Smooth muscle cell (in vitro differentiated cells): ENCODE measurements around the gene FARP1. TPM values are rescaled to one million over a fixed set of nuclear protein-coding genes. Genes with fewer than 3 reads are reported as not detected.

Source experiments
- DNase-seq: peaks from one replicate; lab custom pipeline; 2025; ENCODE audit not compliant: unreplicated experiment; lab: John Stamatoyannopoulos, UW
- H2AFZ ChIP-seq: fragments of 200-600 bp; sonication (generic); 2 replicates; pipeline ENCODE4 v1.6.0; 2016; ENCODE audit warnings: antibody characterized with exemption, low read depth, mild to moderate bottlenecking
- H3F3A ChIP-seq: fragments of 200-600 bp; sonication (generic); 2 replicates; pipeline ENCODE4 v1.6.0; 2017; ENCODE audit warnings: antibody characterized with exemption, low read depth
- H3K27ac ChIP-seq: fragments of 200-600 bp; sonication (generic); 2 replicates; pipeline ENCODE4 v1.5.1; 2016; ENCODE audit warnings: low read depth, mild to moderate bottlenecking
- H3K27me3 ChIP-seq: fragments of 200-600 bp; sonication (generic); 2 replicates; pipeline ENCODE4 v1.6.1; 2016; ENCODE audit warnings: low read depth, mild to moderate bottlenecking
- H3K36me3 ChIP-seq: fragments of 200-600 bp; sonication (generic); 2 replicates; pipeline ENCODE4 v1.5.1; 2016; ENCODE audit warnings: low read depth
- H3K4me1 ChIP-seq: fragments of 200-600 bp; sonication (generic); 2 replicates; pipeline ENCODE4 v1.5.1; 2016; ENCODE audit warnings: low read depth
- H3K4me2 ChIP-seq: fragments of 200-600 bp; sonication (generic); 2 replicates; pipeline ENCODE4 v1.6.0; 2016; ENCODE audit warnings: mild to moderate bottlenecking
- H3K4me3 ChIP-seq: fragments of 200-600 bp; sonication (generic); 2 replicates; pipeline ENCODE4 v1.5.1; 2016; ENCODE audit warnings: mild to moderate bottlenecking
- H3K79me2 ChIP-seq: fragments of 200-600 bp; sonication (generic); 2 replicates; pipeline ENCODE4 v1.6.0; 2016; ENCODE audit warnings: low read depth, mild to moderate bottlenecking
- H3K9ac ChIP-seq: fragments of 200-600 bp; sonication (generic); 2 replicates; pipeline ENCODE4 v1.6.0; 2016; ENCODE audit warnings: low read depth
- H3K9me3 ChIP-seq: fragments of 200-600 bp; sonication (generic); replicated peaks from 2 replicates; pipeline ENCODE4 v1.5.1; 2016; ENCODE audit warnings: low read depth
- H4K20me1 ChIP-seq: fragments of 200-600 bp; sonication (generic); 2 replicates; pipeline ENCODE4 v1.6.0; 2016; ENCODE audit warnings: low read depth
- CTCF ChIP-seq: fragments of 200-600 bp; sonication (generic); IDR thresholded peaks from 2 replicates; pipeline ENCODE4 v1.5.1; 2017; ENCODE audit warnings: borderline replicate concordance, mild to moderate bottlenecking, antibody characterized with exemption; ENCODE audit not compliant: insufficient read depth, poor library complexity, severe bottlenecking
- WGBS: methylation state at CpG from one replicate; pipeline ENCODE4 v1.1.7; 2016; ENCODE audit warnings: low lambda C conversion rate; 5-methylcytosine and 5-hydroxymethylcytosine counted together
- polyA plus RNA-seq: library from polyadenylated mRNA; unstranded; fragments of >200 nt; fragmentation: Nextera tagmentation; extraction: Ambion mirVana; gene quantifications from 2 replicates; pipeline ENCODE4 v1.2.1, GENCODE V29; 2016
- total RNA-seq: library from RNA; depleted of rRNA; stranded (reverse); fragments of >200 nt; gene quantifications from 2 replicates; pipeline ENCODE4 v1.2.3, GENCODE V29; 2014

FARP1 gene
- total and polyA plus RNA-seq, 2 experiments from 2014 or later, result 59.4 to 104 TPM

GRCh38 chr13:98222081-98222554, 79.2 kb downstream of the FARP1 start:
- 75% methylated on average over 5 of the region's 5 CpGs for WGBS
- Histone ChIP-seq H3K79me2 (peaks cover 70% of the 10 kb centered on the region), H3K9me3 (no peaks in the 10 kb centered on the region), H3K4me1 (peaks cover 13% of the 10 kb centered on the region), H3K4me3 (no peak overlapping the region), H3K27me3 (no peaks in the 10 kb centered on the region), H3K9ac (peak overlapping the region; percentile 6), H4K20me1 (peaks cover 21% of the 10 kb centered on the region), H3F3A (peaks cover 6% of the 10 kb centered on the region), H3K4me2 (peak overlapping the region; percentile 45), H3K27ac (peak overlapping the region; percentile 62), H2AFZ (no peak overlapping the region), H3K36me3 (no peaks in the 10 kb centered on the region)
- TF ChIP-seq CTCF, result no peak
- DNase-seq, result no peak

- H2AFZ ChIP-seq, result no peak overlapping the region
- DNase-seq, result no peak
- no peak for TF ChIP-seq CTCF
- no peaks in the 10 kb centered on the region for H3K9me3 ChIP-seq
- H3K36me3 ChIP-seq, result no peaks in the 10 kb centered on the region
- peaks cover 13% of the 10 kb centered on the region for H3K4me1 ChIP-seq
- H4K20me1 ChIP-seq, result peaks cover 21% of the 10 kb centered on the region
- no peak overlapping the region for H3K4me2 ChIP-seq
- H3K4me3 ChIP-seq, result no peak overlapping the region
- 95% methylated on average over 7 of the region's 7 CpGs for WGBS
- H3K9ac ChIP-seq, result no peak overlapping the region
- H3K27ac ChIP-seq, result no peak overlapping the region
- H3F3A ChIP-seq, result peaks cover 6% of the 10 kb centered on the region
- H3K27me3 ChIP-seq, result no peaks in the 10 kb centered on the region
- peaks cover 71% of the 10 kb centered on the region for H3K79me2 ChIP-seq
These were observed 79.9 kb downstream of the FARP1 start for GRCh38 chr13:98222816-98223215.

GRCh38 chr13:98223741-98224140, 80.8 kb downstream of the FARP1 start:
- TF ChIP-seq CTCF, result no peak
- no peak for DNase-seq
- Histone ChIP-seq H3K27ac (no peak overlapping the region), H2AFZ (no peak overlapping the region), H3K4me3 (no peak overlapping the region), H3F3A (peaks cover 8% of the 10 kb centered on the region), H3K36me3 (no peaks in the 10 kb centered on the region), H4K20me1 (peaks cover 21% of the 10 kb centered on the region), H3K27me3 (no peaks in the 10 kb centered on the region), H3K9ac (no peak overlapping the region), H3K79me2 (peaks cover 71% of the 10 kb centered on the region), H3K9me3 (no peaks in the 10 kb centered on the region), H3K4me1 (peaks cover 13% of the 10 kb centered on the region), H3K4me2 (no peak overlapping the region)

- no peak overlapping the region for H2AFZ ChIP-seq
- no peaks in the 10 kb centered on the region for H3K36me3 ChIP-seq
- H3K4me1 ChIP-seq, result peaks cover 13% of the 10 kb centered on the region
- no peak overlapping the region for H3K27ac ChIP-seq
- H3K9ac ChIP-seq, result no peak overlapping the region
- H3K4me3 ChIP-seq, result no peak overlapping the region
- no peaks in the 10 kb centered on the region for H3K9me3 ChIP-seq
- H3K4me2 ChIP-seq, result no peak overlapping the region
- TF ChIP-seq CTCF, result no peak
- DNase-seq, result no peak
- H4K20me1 ChIP-seq, result peaks cover 21% of the 10 kb centered on the region
- peaks cover 69% of the 10 kb centered on the region for H3K79me2 ChIP-seq
- no peaks in the 10 kb centered on the region for H3K27me3 ChIP-seq
- WGBS, result 93% methylated on average over 5 of the region's 5 CpGs
- H3F3A ChIP-seq, result peaks cover 12% of the 10 kb centered on the region
These were observed 81.7 kb downstream of the FARP1 start for GRCh38 chr13:98224557-98224956.
